CD14-positive monocyte (primary cell): ENCODE measurements around the gene TACC3. TPM values are rescaled to one million over a fixed set of nuclear protein-coding genes. Genes with fewer than 3 reads are reported as not detected.

ENCODE experiments used
- DNase-seq, 3 donors: peaks; one replicate each; pipeline ENCODE4 v3.0.0-alpha.2; 2011 to 2022
- H2AFZ ChIP-seq: 2 replicates; pipeline ENCODE4 v1.6.0; 2012; ENCODE audit warnings: mild to moderate bottlenecking, low read depth, low read length, inconsistent platforms; ENCODE audit not compliant: insufficient read depth, poor library complexity, severe bottlenecking
- H3K27ac ChIP-seq, 2 donors: 1 replicate in 1 of 2; 2 replicates in 1 of 2; pipeline ENCODE4 v1.5.1; 2012 to 2013; ENCODE audit warnings: low read length in 2 of 2, control low read depth in 1 of 2, inconsistent platforms in 1 of 2, low read depth in 1 of 2, mild to moderate bottlenecking in 1 of 2
- H3K27me3 ChIP-seq, 2 donors: one replicate each; pipeline versions ENCODE4 v1.6.0 to v1.6.1; 2011 to 2013; ENCODE audit warnings: low read length in 2 of 2; ENCODE audit not compliant: control insufficient read depth in 2 of 2, insufficient read depth in 2 of 2
- H3K36me3 ChIP-seq, 2 donors: replicated peaks in 1 of 2; 1 replicate in 1 of 2; 2 replicates in 1 of 2; pipeline versions ENCODE4 v1.5.1 to v1.6.1; 2012 to 2013; ENCODE audit warnings: low read length in 2 of 2, control low read depth in 1 of 2, inconsistent platforms in 1 of 2, mild to moderate bottlenecking in 1 of 2; ENCODE audit not compliant: insufficient read depth in 2 of 2, control insufficient read depth in 1 of 2
- H3K4me1 ChIP-seq, 2 donors: 1 replicate in 1 of 2; 2 replicates in 1 of 2; pipeline versions ENCODE4 v1.5.1 to v1.6.1; 2012 to 2013; ENCODE audit warnings: low read length in 2 of 2, control low read depth in 1 of 2, inconsistent platforms in 1 of 2, mild to moderate bottlenecking in 1 of 2, moderate library complexity in 1 of 2; ENCODE audit not compliant: insufficient read depth in 2 of 2, control insufficient read depth in 1 of 2
- H3K4me2 ChIP-seq: replicated peaks from 2 replicates; pipeline ENCODE3; 2012; ENCODE audit warnings: low read length, moderate library complexity, mild to moderate bottlenecking; ENCODE audit not compliant: poor library complexity, severe bottlenecking; ENCODE audit errors: extremely low read depth
- H3K4me3 ChIP-seq, 3 experiments: fragments of 200-600 bp in 1 of 3; sonication (generic) in 1 of 3; replicated peaks in 1 of 3; 1 replicate in 2 of 3; 2 replicates in 1 of 3; pipeline ENCODE4 v1.5.1; 2011 to 2013; ENCODE audit warnings: low read length in 3 of 3, mild to moderate bottlenecking in 3 of 3, control low read depth in 2 of 3, low read depth in 2 of 3, inconsistent platforms in 1 of 3, moderate library complexity in 1 of 3
- H3K79me2 ChIP-seq: 2 replicates; pipeline ENCODE4 v1.6.0; 2012; ENCODE audit warnings: mild to moderate bottlenecking, control low read depth, inconsistent platforms, low read length, moderate library complexity; ENCODE audit not compliant: insufficient read depth
- H3K9ac ChIP-seq: 2 replicates; pipeline ENCODE4 v1.6.0; 2017; ENCODE audit warnings: low read length, mild to moderate bottlenecking; ENCODE audit not compliant: insufficient read depth, poor library complexity, severe bottlenecking
- H3K9me3 ChIP-seq, 2 donors: replicated peaks in 1 of 2; 1 replicate in 1 of 2; 2 replicates in 1 of 2; pipeline versions ENCODE4 v1.5.1 to v1.6.1; 2012 to 2013; ENCODE audit warnings: low read length in 2 of 2, control low read depth in 1 of 2; ENCODE audit not compliant: control insufficient read depth in 1 of 2, insufficient read depth in 1 of 2
- H4K20me1 ChIP-seq: 2 replicates; pipeline ENCODE4 v1.6.0; 2012; ENCODE audit warnings: mild to moderate bottlenecking, low read length, control low read depth, moderate library complexity; ENCODE audit not compliant: insufficient read depth
- H3K27ac Mint-ChIP-seq, 7 donors: one replicate each; pipeline ENCODE4 v1.8.0; 2020; ENCODE audit warnings: mild to moderate bottlenecking in 7 of 7, mixed read lengths in 7 of 7, moderate library complexity in 6 of 7, inconsistent platforms in 2 of 7
- H3K27me3 Mint-ChIP-seq, 3 donors: one replicate each; pipeline ENCODE4 v1.8.0; 2021 to 2022; ENCODE audit warnings: low read depth in 3 of 3, mild to moderate bottlenecking in 3 of 3, mixed read lengths in 3 of 3, moderate library complexity in 3 of 3, inconsistent platforms in 1 of 3
- H3K36me3 Mint-ChIP-seq, 2 donors: one replicate each; pipeline ENCODE4 v1.8.0; 2020; ENCODE audit warnings: mixed read lengths in 2 of 2, inconsistent platforms in 1 of 2, mild to moderate bottlenecking in 1 of 2
- H3K4me1 Mint-ChIP-seq: one replicate; pipeline ENCODE4 v1.8.0; 2020; ENCODE audit warnings: mild to moderate bottlenecking, mixed read lengths
- H3K4me3 Mint-ChIP-seq, 2 donors: one replicate each; pipeline ENCODE4 v1.8.0; 2020; ENCODE audit warnings: mild to moderate bottlenecking in 2 of 2, mixed read lengths in 2 of 2, moderate library complexity in 1 of 2
- H3K9me3 Mint-ChIP-seq, 7 donors: one replicate each; pipeline ENCODE4 v1.8.0; 2020 to 2022; ENCODE audit warnings: mixed read lengths in 7 of 7, mild to moderate bottlenecking in 6 of 7, moderate library complexity in 6 of 7, inconsistent platforms in 2 of 7
- WGBS: methylation state at CpG from one replicate; pipeline ENCODE4 v1.1.5; 2013; ENCODE audit warnings: missing lambda C conversion rate; ENCODE audit not compliant: insufficient coverage; 5-methylcytosine and 5-hydroxymethylcytosine counted together
- intact Hi-C, 2 donors: fragments of 100-400 bp; cut with micrococcal nuclease; formaldehyde crosslinking; loops; one replicate each; pipeline versions ENCODE4 v1.15.0 to v1.15.1; 2023
- polyA plus RNA-seq, 3 donors: library from polyadenylated mRNA; depleted of rRNA in 1 of 3; unstranded in 2 of 3; stranded (reverse) in 1 of 3; fragments of 300-500 nt in 2 of 3; fragments of >200 nt in 1 of 3; fragmentation: Illumina TruSeq in 2 of 3; gene quantifications; 1 replicate in 2 of 3; 2 replicates in 1 of 3; pipeline ENCODE4 v1.2.3, GENCODE V29; 2012 to 2021
- TF ChIP-seq, protein P1 (sequence below): fragments of 200-600 bp; IDR thresholded peaks from one replicate; pipeline ENCODE4 v1.8.0; 2022; ENCODE audit warnings: antibody characterized with exemption, mild to moderate bottlenecking

Gene TACC3
- polyA plus RNA-seq, 3 donors, result 43.7 to 84.2 (median 56.6) TPM

DNA sequence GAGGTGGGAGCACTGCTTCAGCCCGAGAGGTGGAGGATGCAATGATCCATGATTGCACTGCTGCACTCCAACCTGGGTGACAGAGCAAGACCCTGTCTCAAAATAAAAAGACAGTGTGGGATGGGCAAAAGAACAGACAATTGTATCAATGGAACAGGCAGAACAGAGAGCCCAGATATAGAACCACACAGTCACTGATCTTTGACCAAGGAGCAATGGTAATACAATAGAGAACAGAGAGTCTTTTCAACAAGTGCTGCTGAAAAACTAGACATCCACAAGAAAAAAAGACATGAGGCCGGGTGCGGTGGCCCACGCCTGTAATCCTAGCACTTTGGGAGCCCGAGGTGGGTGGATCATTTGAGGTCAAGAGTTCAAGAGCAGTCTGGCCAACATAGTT lies 43.1 kb upstream of the TACC3 start:
- Histone ChIP-seq H2AFZ (no peak overlapping the region), H4K20me1 (no peaks in the 10 kb centered on the region), H3K27me3 (no peaks in the 10 kb centered on the region), H3K9ac (no peak overlapping the region), H3K4me1 (peaks cover 11 to 13% of the 10 kb centered on the region in 2 donors), H3K4me3 (no peak overlapping the region), H3K4me2 (no peak overlapping the region), H3K36me3 (no peaks in the 10 kb centered on the region), H3K79me2 (no peaks in the 10 kb centered on the region), H3K27ac (no peak overlapping the region), H3K9me3 (no peaks in the 10 kb centered on the region)
- no peaks in the 10 kb centered on the region for H3K36me3 Mint-ChIP-seq
- H3K4me3 Mint-ChIP-seq, result no peak overlapping the region
- H3K27ac Mint-ChIP-seq, result no peak overlapping the region
- H3K4me1 Mint-ChIP-seq, result peaks cover 20% of the 10 kb centered on the region
- intact Hi-C loops, result no loop called here
- 100% methylated on average over 1 of the region's 5 CpGs for WGBS
- DNase-seq, result no peak
- TF ChIP-seq, protein P1, sequence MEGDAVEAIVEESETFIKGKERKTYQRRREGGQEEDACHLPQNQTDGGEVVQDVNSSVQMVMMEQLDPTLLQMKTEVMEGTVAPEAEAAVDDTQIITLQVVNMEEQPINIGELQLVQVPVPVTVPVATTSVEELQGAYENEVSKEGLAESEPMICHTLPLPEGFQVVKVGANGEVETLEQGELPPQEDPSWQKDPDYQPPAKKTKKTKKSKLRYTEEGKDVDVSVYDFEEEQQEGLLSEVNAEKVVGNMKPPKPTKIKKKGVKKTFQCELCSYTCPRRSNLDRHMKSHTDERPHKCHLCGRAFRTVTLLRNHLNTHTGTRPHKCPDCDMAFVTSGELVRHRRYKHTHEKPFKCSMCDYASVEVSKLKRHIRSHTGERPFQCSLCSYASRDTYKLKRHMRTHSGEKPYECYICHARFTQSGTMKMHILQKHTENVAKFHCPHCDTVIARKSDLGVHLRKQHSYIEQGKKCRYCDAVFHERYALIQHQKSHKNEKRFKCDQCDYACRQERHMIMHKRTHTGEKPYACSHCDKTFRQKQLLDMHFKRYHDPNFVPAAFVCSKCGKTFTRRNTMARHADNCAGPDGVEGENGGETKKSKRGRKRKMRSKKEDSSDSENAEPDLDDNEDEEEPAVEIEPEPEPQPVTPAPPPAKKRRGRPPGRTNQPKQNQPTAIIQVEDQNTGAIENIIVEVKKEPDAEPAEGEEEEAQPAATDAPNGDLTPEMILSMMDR, result no peak
- H3K27me3 Mint-ChIP-seq, result peaks cover 0 to 6% (median 5%) of the 10 kb centered on the region in 3 donors
- peaks cover 0 to 1% (median 0%) of the 10 kb centered on the region in 7 donors for H3K9me3 Mint-ChIP-seq

GRCh38 chr4:1682860-1683259 lies 38.5 kb upstream of the TACC3 start:
- Histone ChIP-seq H4K20me1 (no peaks in the 10 kb centered on the region), H3K9ac (no peak overlapping the region), H2AFZ (peak overlapping the region; percentile 89), H3K36me3 (no peaks in the 10 kb centered on the region), H3K9me3 (no peaks in the 10 kb centered on the region), H3K27ac (no peak overlapping the region), H3K4me3 (peak overlapping the region; percentile 41 to 78 (median 73)), H3K4me1 (peaks cover 16 to 23% of the 10 kb centered on the region in 2 donors), H3K27me3 (no peaks in the 10 kb centered on the region), H3K79me2 (no peaks in the 10 kb centered on the region), H3K4me2 (peak overlapping the region; percentile 96)
- Mint-ChIP-seq H3K9me3 (peaks cover 0 to 1% (median 0%) of the 10 kb centered on the region in 7 donors), H3K27ac (peak overlapping the region in 3 of 7 donors; percentile 33 to 90 (median 75)), H3K36me3 (no peaks in the 10 kb centered on the region), H3K4me1 (peaks cover 15% of the 10 kb centered on the region), H3K4me3 (peak overlapping the region; percentile 88 to 94), H3K27me3 (peaks cover 0 to 5% (median 1%) of the 10 kb centered on the region in 3 donors)
- TF ChIP-seq, protein P1, result no peak
- intact Hi-C loops, result loop anchor here (5.0 kb wide), 2 partner anchors 101 to 189 kb away; partner anchors contain the start of gene NSD2 (in 1 of the 2)
- no peak for DNase-seq
- WGBS, result 100% methylated on average over 6 of the region's 13 CpGs
